Measurements from ENCODE around the gene IGLL5. TPM values are rescaled to one million over a fixed set of nuclear protein-coding genes. Genes with fewer than 3 reads are reported as not detected.

Gene IGLL5
- total and polyA plus RNA-seq, 9 of the 15 experiments (the other 6 are each of a cell fraction or from before 2014, with no cell fraction given) = not detected

DNA sequence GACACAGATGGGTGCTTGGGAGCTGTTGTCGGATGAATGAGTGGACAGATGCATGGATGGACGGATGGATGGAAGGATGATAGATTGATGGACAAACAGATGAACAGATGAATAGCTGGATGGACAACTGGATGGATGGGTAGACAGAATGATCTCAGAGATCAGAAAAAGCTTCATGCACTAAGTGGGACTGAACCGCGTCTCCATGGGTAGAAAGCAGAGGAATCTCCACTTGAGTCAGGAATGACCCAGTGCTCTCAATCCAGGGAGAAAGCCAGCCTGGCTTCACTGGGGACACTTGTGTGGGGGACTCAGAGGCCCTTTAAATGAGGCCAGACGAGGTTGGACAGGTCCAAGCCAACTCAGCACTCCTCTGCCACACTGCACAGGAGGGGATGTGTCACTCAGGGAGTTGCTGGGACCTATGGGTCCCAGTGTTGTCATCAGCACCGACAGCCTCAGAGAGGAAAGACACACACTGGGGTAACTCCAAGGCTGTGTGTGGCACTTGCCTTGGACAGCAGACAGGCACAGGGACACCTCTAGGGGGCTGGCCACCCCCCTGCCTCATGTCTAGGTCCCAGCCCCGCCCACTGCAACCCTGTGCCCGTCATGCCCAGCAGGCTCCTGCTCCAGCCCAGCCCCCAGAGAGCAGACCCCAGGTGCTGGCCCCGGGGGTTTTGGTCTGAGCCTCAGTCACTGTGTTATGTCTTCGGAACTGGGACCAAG lies 5.6 kb downstream of the IGLL5 start (continued):
- no peak for TF ChIP-seq ZNF3 (CRISPR knock-in tag; IDR thresholded peaks at IDR 0.05)
- no peak for TF ChIP-seq EZH2 (IDR thresholded peaks at IDR 0.05; ENCODE audit: borderline replicate concordance, low read depth, low read length)
- TF ChIP-seq GABPA (tag; conservative IDR thresholded peaks at IDR 0.05; ENCODE audit: low read depth) = no peak
- no peak for TF ChIP-seq ZNF133 (CRISPR knock-in tag; IDR thresholded peaks at IDR 0.05)
- TF ChIP-seq KHSRP (IDR thresholded peaks at IDR 0.05) = no peak
- peak; percentile 74; the same call in 1 of the 2 replicates for TF ChIP-seq ZNF282 (CRISPR knock-in tag; IDR thresholded peaks at IDR 0.05)
- no peak for TF ChIP-seq JUND (IDR thresholded peaks at IDR 0.05; ENCODE audit: borderline replicate concordance, low read depth, low read length)
- TF ChIP-seq JUND (tag; IDR thresholded peaks at IDR 0.05; ENCODE audit: borderline replicate concordance, low read depth, low read length) = no peak
- no peak for TF ChIP-seq ARID3A (IDR thresholded peaks at IDR 0.05; ENCODE audit: borderline replicate concordance, low read depth, low read length)
- TF ChIP-seq PHF20 (IDR thresholded peaks at IDR 0.05; ENCODE audit: partially characterized antibody) = no peak
- TF ChIP-seq PML (IDR thresholded peaks at IDR 0.05; ENCODE audit: low read length) = no peak
- no peak for TF ChIP-seq FOSL1 (tag; conservative IDR thresholded peaks at IDR 0.05)
- no peak for TF ChIP-seq ILK (tag; IDR thresholded peaks at IDR 0.05; ENCODE audit: borderline replicate concordance, low read depth)
- TF ChIP-seq ZC3H11A (IDR thresholded peaks at IDR 0.05; ENCODE audit: low read depth, low read length) = no peak
- TF ChIP-seq ZNF324 (CRISPR knock-in tag; IDR thresholded peaks at IDR 0.05) = no peak
- no peak for TF ChIP-seq KDM1A (IDR thresholded peaks at IDR 0.05)
- TF ChIP-seq, protein P1, sequence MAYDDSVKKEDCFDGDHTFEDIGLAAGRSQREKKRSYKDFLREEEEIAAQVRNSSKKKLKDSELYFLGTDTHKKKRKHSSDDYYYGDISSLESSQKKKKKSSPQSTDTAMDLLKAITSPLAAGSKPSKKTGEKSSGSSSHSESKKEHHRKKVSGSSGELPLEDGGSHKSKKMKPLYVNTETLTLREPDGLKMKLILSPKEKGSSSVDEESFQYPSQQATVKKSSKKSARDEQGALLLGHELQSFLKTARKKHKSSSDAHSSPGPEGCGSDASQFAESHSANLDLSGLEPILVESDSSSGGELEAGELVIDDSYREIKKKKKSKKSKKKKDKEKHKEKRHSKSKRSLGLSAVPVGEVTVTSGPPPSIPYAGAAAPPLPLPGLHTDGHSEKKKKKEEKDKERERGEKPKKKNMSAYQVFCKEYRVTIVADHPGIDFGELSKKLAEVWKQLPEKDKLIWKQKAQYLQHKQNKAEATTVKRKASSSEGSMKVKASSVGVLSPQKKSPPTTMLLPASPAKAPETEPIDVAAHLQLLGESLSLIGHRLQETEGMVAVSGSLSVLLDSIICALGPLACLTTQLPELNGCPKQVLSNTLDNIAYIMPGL (CRISPR knock-in tag; IDR thresholded peaks at IDR 0.05) = no peak
- TF ChIP-seq MYBL2 (IDR thresholded peaks at IDR 0.05; ENCODE audit: low read depth) = no peak
- TF ChIP-seq MYBL2 (CRISPR knock-in tag; IDR thresholded peaks at IDR 0.05; ENCODE audit: borderline replicate concordance) = 0 out of 2 replicates have a peak, but pooled peaks have one; percentile 70
- TF ChIP-seq NR4A1 (CRISPR knock-in tag; IDR thresholded peaks at IDR 0.05) = no peak
- no peak for TF ChIP-seq NR4A1 (tag; IDR thresholded peaks at IDR 0.05)
- no peak for TF ChIP-seq E2F3 (CRISPR knock-in tag; IDR thresholded peaks at IDR 0.05)
- TF ChIP-seq CCNT2 (IDR thresholded peaks at IDR 0.05; ENCODE audit: borderline replicate concordance, extremely low read depth, insufficient read length, low read depth, low read length) = no peak
- TF ChIP-seq MNT (conservative IDR thresholded peaks at IDR 0.05) = no peak
- TF ChIP-seq NFIX (CRISPR knock-in tag; IDR thresholded peaks at IDR 0.05; ENCODE audit: low read depth) = no peak
- no peak for TF ChIP-seq MCM3 (IDR thresholded peaks at IDR 0.05)

All from K562 (cell line).